Neutrophil (primary cell): Measurements from ENCODE around the gene SORCS2.

Source experiments
- H3K27ac ChIP-seq: fragments of 200-600 bp; sonication (generic); 2 replicates; pipeline ENCODE4 v1.5.1; 2016; ENCODE audit warnings: mild to moderate bottlenecking, moderate library complexity
- H3K27me3 ChIP-seq: fragments of 200-600 bp; sonication (generic); 2 replicates; pipeline ENCODE4 v1.6.0; 2016; ENCODE audit warnings: mild to moderate bottlenecking
- H3K36me3 ChIP-seq: fragments of 200-600 bp; sonication (generic); 2 replicates; pipeline ENCODE4 v1.5.1; 2017
- H3K4me1 ChIP-seq, 2 experiments: fragments of 200-600 bp in 1 of 2; sonication (generic) in 1 of 2; 1 replicate in 1 of 2; 2 replicates in 1 of 2; pipeline versions ENCODE4 v1.5.1 to v1.6.1; 2013 to 2016; ENCODE audit warnings: low read depth in 1 of 2, low read length in 1 of 2, mild to moderate bottlenecking in 1 of 2, moderate library complexity in 1 of 2; ENCODE audit not compliant: control insufficient read depth in 1 of 2, insufficient read depth in 1 of 2
- H3K4me3 ChIP-seq, 2 experiments: fragments of 200-600 bp in 1 of 2; sonication (generic) in 1 of 2; 1 replicate in 1 of 2; 2 replicates in 1 of 2; pipeline ENCODE4 v1.5.1; 2013 to 2016; ENCODE audit warnings: low read depth in 1 of 2, low read length in 1 of 2, mild to moderate bottlenecking in 1 of 2, moderate library complexity in 1 of 2
- H3K9me3 ChIP-seq: fragments of 200-600 bp; sonication (generic); 2 replicates; pipeline ENCODE4 v1.5.1; 2016
- TF ChIP-seq, protein P1 (sequence below): fragments of 200-600 bp; sonication (generic); IDR thresholded peaks from 2 replicates; pipeline ENCODE4 v1.5.1; 2016; ENCODE audit warnings: antibody characterized with exemption

The SORCS2 gene

DNA sequence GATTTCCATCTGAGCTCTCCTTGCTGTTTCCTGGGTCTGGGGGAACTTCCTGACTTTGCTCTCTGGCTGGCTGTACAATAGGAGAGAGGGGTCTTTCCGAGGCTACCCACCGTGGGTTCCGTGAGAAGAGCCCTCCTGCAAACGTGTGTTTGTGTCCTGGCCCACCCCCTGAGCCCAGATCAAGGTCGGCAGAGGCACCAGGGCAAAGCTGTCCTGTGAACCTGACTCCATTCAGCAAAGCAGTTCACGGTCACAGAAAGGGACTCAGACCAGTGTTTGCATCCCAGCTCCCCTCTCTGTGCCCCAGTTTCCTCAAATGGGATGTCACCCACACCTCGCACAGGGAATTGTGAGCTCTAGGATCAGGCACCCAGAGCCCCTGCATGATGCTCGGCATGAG is 339.7 kb downstream of the SORCS2 start:
- no peaks in the 10 kb centered on the region for H3K9me3 ChIP-seq
- no peaks in the 10 kb centered on the region for H3K4me1 ChIP-seq
- no peak overlapping the region for H3K4me3 ChIP-seq
- no peaks in the 10 kb centered on the region for H3K36me3 ChIP-seq
- no peak overlapping the region for H3K27ac ChIP-seq
- peaks cover 29% of the 10 kb centered on the region for H3K27me3 ChIP-seq
- TF ChIP-seq, protein P1, sequence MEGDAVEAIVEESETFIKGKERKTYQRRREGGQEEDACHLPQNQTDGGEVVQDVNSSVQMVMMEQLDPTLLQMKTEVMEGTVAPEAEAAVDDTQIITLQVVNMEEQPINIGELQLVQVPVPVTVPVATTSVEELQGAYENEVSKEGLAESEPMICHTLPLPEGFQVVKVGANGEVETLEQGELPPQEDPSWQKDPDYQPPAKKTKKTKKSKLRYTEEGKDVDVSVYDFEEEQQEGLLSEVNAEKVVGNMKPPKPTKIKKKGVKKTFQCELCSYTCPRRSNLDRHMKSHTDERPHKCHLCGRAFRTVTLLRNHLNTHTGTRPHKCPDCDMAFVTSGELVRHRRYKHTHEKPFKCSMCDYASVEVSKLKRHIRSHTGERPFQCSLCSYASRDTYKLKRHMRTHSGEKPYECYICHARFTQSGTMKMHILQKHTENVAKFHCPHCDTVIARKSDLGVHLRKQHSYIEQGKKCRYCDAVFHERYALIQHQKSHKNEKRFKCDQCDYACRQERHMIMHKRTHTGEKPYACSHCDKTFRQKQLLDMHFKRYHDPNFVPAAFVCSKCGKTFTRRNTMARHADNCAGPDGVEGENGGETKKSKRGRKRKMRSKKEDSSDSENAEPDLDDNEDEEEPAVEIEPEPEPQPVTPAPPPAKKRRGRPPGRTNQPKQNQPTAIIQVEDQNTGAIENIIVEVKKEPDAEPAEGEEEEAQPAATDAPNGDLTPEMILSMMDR: no peak

DNA sequence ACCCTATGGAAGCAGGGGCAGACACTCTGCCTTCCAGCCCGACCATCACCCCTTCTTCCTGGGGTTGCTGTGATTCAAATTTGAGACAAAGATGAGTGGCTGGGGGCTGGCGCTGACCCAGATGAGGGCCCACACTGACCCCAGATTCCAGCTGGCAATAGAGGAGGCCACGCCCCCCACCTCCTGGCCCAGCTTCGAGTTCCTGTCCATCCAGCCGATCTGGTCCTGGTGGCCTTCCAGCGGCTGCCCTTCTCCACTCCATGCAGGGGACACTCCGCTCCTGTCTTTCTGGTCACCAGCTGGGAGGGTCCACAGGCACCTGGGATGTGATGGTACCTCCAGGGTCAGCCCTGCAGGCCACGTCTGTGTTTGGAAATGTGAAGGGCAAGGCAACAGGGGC is 340.9 kb downstream of the SORCS2 start:
- TF ChIP-seq, protein P1: no peak
- no peaks in the 10 kb centered on the region for H3K4me1 ChIP-seq
- no peak overlapping the region for H3K27ac ChIP-seq
- no peaks in the 10 kb centered on the region for H3K9me3 ChIP-seq
- peaks cover 29% of the 10 kb centered on the region for H3K27me3 ChIP-seq
- H3K4me3 ChIP-seq: no peak overlapping the region
- no peaks in the 10 kb centered on the region for H3K36me3 ChIP-seq

DNA sequence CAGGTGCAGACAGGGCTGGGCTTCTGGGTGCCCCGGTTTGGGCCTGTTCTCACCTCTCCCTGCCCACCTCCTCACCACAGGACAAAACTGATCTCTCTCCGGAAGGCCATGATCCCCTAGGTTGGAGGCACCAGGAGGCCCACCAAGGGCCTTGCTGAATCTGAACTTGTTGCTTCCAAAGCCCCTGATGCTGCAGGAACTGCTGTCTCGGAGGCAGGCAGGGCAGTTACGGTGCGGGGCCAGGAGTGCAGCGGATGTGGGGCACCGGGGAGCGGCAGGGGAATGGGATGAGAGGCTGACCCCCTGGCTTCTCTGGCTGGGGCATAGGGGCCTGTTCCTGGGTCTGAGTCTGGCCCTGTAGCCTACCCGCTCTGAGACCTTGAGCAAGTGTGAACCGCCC is 342.8 kb downstream of the SORCS2 start:
- TF ChIP-seq, protein P1: no peak

DNA sequence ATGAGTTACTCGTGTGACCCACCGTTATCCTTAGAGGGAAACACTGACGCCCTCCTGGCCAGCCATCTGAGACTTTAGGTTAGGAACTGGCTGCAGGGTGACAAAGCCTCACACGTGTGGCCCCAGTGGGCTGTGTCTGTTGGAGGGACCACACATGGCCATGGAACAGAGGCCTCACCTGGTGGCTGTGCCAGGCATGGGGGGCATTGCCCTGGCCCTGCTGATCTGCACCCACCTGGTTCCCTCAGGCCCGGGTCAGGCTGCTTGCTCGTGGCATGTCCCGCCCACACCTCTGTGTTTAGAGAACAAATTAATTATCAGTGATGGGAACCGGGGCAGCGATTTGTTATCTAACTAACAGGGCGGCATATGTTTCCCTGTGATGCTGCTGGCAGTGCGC is 343.3 kb downstream of the SORCS2 start:
- H3K9me3 ChIP-seq: no peaks in the 10 kb centered on the region
- TF ChIP-seq, protein P1: no peak

More for the DNA sequence above, 342.8 kb downstream of the SORCS2 start:
- H3K36me3 ChIP-seq: no peaks in the 10 kb centered on the region
- no peak overlapping the region for H3K27ac ChIP-seq
- H3K4me1 ChIP-seq: no peaks in the 10 kb centered on the region
- peaks cover 20% of the 10 kb centered on the region for H3K27me3 ChIP-seq
- no peaks in the 10 kb centered on the region for H3K9me3 ChIP-seq
- H3K4me3 ChIP-seq: no peak overlapping the region

DNA sequence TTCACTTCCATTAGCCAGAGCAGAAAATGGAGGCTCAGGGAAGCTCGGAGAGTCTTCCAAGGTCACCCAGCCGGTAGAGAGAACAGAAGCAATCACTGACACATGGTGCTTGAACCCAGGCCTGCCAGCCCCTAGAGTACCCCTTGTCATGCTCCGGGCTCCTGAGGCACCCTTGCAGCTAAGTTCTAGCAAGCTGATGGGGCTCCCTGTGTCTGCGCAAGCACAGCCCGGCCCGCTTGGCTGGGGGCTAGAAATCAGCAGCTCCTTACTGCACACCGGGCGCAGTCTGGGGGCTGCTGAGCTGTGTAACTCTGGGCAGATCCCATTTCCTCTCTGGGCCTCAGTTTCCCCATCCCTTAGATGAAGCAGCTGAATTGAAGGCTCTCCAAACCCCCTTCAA is 344.5 kb downstream of the SORCS2 start:
- H3K4me1 ChIP-seq: no peaks in the 10 kb centered on the region
- H3K4me3 ChIP-seq: no peak overlapping the region
- H3K9me3 ChIP-seq: no peaks in the 10 kb centered on the region
- H3K27me3 ChIP-seq: peaks cover 7% of the 10 kb centered on the region
- H3K36me3 ChIP-seq: no peaks in the 10 kb centered on the region
- TF ChIP-seq, protein P1: no peak
- H3K27ac ChIP-seq: no peak overlapping the region

More for the DNA sequence above, 343.3 kb downstream of the SORCS2 start:
- Histone ChIP-seq H3K27ac (no peak overlapping the region), H3K4me1 (no peaks in the 10 kb centered on the region), H3K36me3 (no peaks in the 10 kb centered on the region), H3K4me3 (no peak overlapping the region), H3K27me3 (peaks cover 14% of the 10 kb centered on the region)
